Mammary epithelial cell (primary cell): ENCODE measurements around the gene TEX53.

ENCODE experiments used
- CTCF ChIP-seq, 2 donors: IDR thresholded peaks in 1 of 2; conservative IDR thresholded peaks in 1 of 2; 2 replicates each; pipeline ENCODE4 v1.5.1; 2011 to 2012; ENCODE audit warnings: inconsistent platforms in 2 of 2, low read length in 2 of 2, mild to moderate bottlenecking in 2 of 2, control low read depth in 1 of 2, low read depth in 1 of 2; ENCODE audit not compliant: insufficient read depth in 1 of 2; ENCODE audit errors: extremely low read depth in 1 of 2
- EZH2 ChIP-seq: IDR thresholded peaks from 2 replicates; pipeline ENCODE4 v1.6.1; 2012; ENCODE audit warnings: low read length, inconsistent platforms, borderline replicate concordance

DNA sequence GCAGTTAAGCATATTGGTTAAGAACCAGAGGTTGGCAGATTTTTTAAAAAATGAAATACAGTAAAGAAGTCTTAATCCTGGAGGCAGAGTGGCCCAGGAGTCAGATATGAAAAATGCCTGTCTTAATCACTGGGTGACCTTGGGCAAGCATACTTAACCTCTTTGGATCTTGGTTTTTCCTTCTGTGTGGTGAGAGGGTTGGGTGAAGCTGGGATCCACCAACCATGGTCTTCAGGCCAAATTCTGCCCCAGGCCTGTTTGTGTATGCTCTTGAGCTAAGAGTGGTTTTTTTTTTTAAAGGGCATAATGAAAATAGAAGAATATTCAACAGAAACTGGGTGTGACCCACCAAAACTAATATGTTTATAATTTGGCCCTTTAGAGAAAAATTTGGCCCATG, 44.4 kb upstream of the TEX53 start:
- no peak for TF ChIP-seq CTCF (conservative IDR thresholded peaks at IDR 0.05 in 1 of 2, IDR thresholded peaks at IDR 0.05 in 1 of 2; ENCODE audit: extremely low read depth in 1 of 2, insufficient read depth in 1 of 2, low read depth in 1 of 2, low read length in 2 of 2)
- no peak for TF ChIP-seq EZH2
